ENCODE results near the gene ZNF280B. TPM values are rescaled to one million over a fixed set of nuclear protein-coding genes. Genes with fewer than 3 reads are reported as not detected.

ZNF280B gene
- total and polyA plus RNA-seq, 2 experiments from 2014 or later = 1.5 to 2.6 TPM

DNA sequence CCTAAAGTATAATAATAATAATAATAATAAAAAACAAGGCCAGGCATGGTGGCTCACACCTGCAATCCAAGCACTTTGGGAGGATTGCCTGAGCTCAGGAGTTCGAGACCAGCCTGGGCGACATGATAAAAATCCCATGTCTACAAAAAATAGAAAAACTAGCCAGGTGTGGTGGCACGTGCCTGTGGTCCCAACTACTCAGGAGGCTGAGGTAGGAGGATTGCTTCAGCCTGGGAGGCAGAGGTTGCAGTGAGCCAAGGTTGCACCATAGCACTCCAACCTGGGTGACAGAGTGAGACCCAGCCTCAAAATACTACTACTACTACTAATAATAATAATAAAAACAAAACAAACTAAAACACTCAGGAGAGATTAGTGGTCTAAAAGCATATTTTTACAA is 27.1 kb upstream of the ZNF280B start:
- H4K20me1 ChIP-seq (ENCODE audit: insufficient read depth, poor library complexity, severe bottlenecking) = no peaks in the 10 kb centered on the region
- no peak for TF ChIP-seq EZH2phosphoT487 (IDR thresholded peaks at IDR 0.05; ENCODE audit: low read depth, severe bottlenecking, unreplicated experiment)
- TF ChIP-seq CTCF (IDR thresholded peaks at IDR 0.05; ENCODE audit: poor library complexity) = no peak
- no peak for TF ChIP-seq EZH2 (IDR thresholded peaks at IDR 0.05; ENCODE audit: borderline replicate concordance)
- H2AFZ ChIP-seq = no peak overlapping the region

GRCh38 chr22:22534604-22535415 is 26.3 kb upstream of the ZNF280B start:
- Histone ChIP-seq H4K20me1 (ENCODE audit: insufficient read depth, poor library complexity, severe bottlenecking) (no peaks in the 10 kb centered on the region), H3K9me2 (replicated peaks; ENCODE audit: insufficient read depth) (no peaks in the 10 kb centered on the region), H2AFZ (no peak overlapping the region), H3K27ac (no peak overlapping the region), H3K36me3 (replicated peaks; ENCODE audit: insufficient read depth, low read depth) (no peaks in the 10 kb centered on the region), H3K9me3 (ENCODE audit: low read depth) (no peaks in the 10 kb centered on the region), H3K4me3 (no peak overlapping the region), H3K4me2 (no peak overlapping the region), H3K79me2 (no peaks in the 10 kb centered on the region), H3K27me3 (no peaks in the 10 kb centered on the region), H3K4me1 (ENCODE audit: insufficient read depth) (no peaks in the 10 kb centered on the region)
- TF ChIP-seq EZH2 (IDR thresholded peaks at IDR 0.05; ENCODE audit: borderline replicate concordance) = no peak
- no peak for TF ChIP-seq EZH2phosphoT487 (IDR thresholded peaks at IDR 0.05; ENCODE audit: low read depth, severe bottlenecking, unreplicated experiment)
- no peak for TF ChIP-seq CTCF (IDR thresholded peaks at IDR 0.05; ENCODE audit: poor library complexity)
- DNase-seq (ENCODE audit: low spot score) = no peak
- 90% methylated on average over 9 of the region's 9 CpGs for WGBS (ENCODE audit: low lambda C conversion rate, missing lambda C conversion rate)

More for the DNA sequence above, 27.1 kb upstream of the ZNF280B start:
- no peak for DNase-seq (ENCODE audit: low spot score)
- Histone ChIP-seq H3K9me2 (replicated peaks; ENCODE audit: insufficient read depth) (no peaks in the 10 kb centered on the region), H3K9me3 (ENCODE audit: low read depth) (no peaks in the 10 kb centered on the region), H3K4me2 (no peak overlapping the region), H3K79me2 (no peaks in the 10 kb centered on the region), H3K27ac (no peak overlapping the region), H3K4me1 (ENCODE audit: insufficient read depth) (no peaks in the 10 kb centered on the region), H3K27me3 (no peaks in the 10 kb centered on the region), H3K4me3 (no peak overlapping the region), H3K36me3 (replicated peaks; ENCODE audit: insufficient read depth, low read depth) (no peaks in the 10 kb centered on the region)
- WGBS (ENCODE audit: low lambda C conversion rate, missing lambda C conversion rate) = 82% methylated on average over 3 of the region's 3 CpGs

DNA sequence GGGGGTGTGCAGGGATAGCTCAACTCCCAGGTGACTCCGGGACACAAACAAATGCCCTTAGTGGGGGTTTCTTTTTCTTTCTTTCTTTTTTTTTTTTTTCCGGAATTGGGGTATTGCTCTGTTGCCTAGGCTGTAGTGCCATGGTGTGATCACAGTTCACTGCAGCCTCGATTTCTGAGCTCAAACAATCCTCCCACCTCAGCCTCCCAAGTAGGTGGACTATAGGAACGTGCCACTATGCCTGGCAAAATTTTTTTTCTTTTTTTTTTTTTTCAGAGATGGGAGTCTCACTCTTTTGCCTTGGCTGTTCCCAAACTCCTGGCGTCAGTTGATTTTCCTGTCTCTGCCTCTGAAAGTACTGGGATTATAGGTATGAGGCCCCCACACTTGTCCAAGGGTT is 25.3 kb upstream of the ZNF280B start:
- TF ChIP-seq CTCF (IDR thresholded peaks at IDR 0.05; ENCODE audit: poor library complexity) = no peak
- TF ChIP-seq EZH2phosphoT487 (IDR thresholded peaks at IDR 0.05; ENCODE audit: low read depth, severe bottlenecking, unreplicated experiment) = no peak
- no peak for TF ChIP-seq EZH2 (IDR thresholded peaks at IDR 0.05; ENCODE audit: borderline replicate concordance)
- no peak overlapping the region for H3K4me3 ChIP-seq
- no peaks in the 10 kb centered on the region for H3K4me1 ChIP-seq (ENCODE audit: insufficient read depth)
- H3K27me3 ChIP-seq = no peaks in the 10 kb centered on the region
- H4K20me1 ChIP-seq (ENCODE audit: insufficient read depth, poor library complexity, severe bottlenecking) = no peaks in the 10 kb centered on the region
- no peak overlapping the region for H3K27ac ChIP-seq
- no peak overlapping the region for H2AFZ ChIP-seq
- H3K4me2 ChIP-seq = no peak overlapping the region
- DNase-seq (ENCODE audit: low spot score) = no peak
- H3K36me3 ChIP-seq (replicated peaks; ENCODE audit: insufficient read depth, low read depth) = no peaks in the 10 kb centered on the region
- 80% methylated on average over 5 of the region's 5 CpGs for WGBS (ENCODE audit: low lambda C conversion rate, missing lambda C conversion rate)
- H3K9me2 ChIP-seq (replicated peaks; ENCODE audit: insufficient read depth) = no peaks in the 10 kb centered on the region
- H3K9me3 ChIP-seq (ENCODE audit: low read depth) = no peaks in the 10 kb centered on the region
- no peaks in the 10 kb centered on the region for H3K79me2 ChIP-seq

Measured in hepatocyte (in vitro differentiated cells).